DOHH2 (cell line): ENCODE measurements around the gene KNDC1.

Experiments
- CTCF ChIP-seq: fragments of 200-600 bp; sonication (generic); IDR thresholded peaks from one replicate; pipeline ENCODE4 v1.5.1; 2014; ENCODE audit warnings: antibody characterized with exemption, mild to moderate bottlenecking, low read depth, low read length; ENCODE audit not compliant: poor library complexity, severe bottlenecking
- EZH2phosphoT487 ChIP-seq: fragments of 200-600 bp; sonication (generic); IDR thresholded peaks from 2 replicates; pipeline ENCODE4 v1.6.1; 2017; ENCODE audit warnings: borderline replicate concordance, mild to moderate bottlenecking, antibody characterized with exemption, low read length, moderate library complexity, mixed read lengths

DNA sequence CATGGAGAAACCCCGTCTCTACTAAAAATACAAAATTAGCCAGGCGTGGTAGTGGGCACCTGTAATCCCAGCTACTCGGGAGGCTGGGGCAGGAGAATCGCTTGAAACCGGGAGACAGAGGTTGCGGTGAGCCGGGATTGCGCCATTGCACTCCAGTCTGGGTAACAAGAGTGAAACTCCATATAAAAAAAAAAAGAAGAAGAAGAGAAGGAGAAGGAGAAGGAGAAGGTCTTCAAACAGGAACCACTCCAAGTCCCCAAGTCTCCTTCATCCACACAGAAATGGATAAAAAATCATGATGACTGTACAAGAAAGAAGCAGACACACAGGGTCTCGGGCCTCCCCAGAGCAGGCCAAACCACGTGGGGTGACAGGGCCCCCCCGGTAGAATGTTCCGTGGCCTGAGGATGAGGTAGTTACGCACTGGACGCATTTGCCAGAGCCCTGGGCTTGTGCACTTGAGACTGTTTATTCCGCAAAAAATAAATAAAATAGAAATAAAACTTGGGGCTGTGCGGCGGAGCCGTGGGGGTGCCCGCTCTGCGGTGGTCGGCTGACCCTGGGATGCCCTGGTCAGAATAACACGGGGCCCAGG is 93.4 kb downstream of the KNDC1 start:
- no peak for TF ChIP-seq CTCF
- no peak for TF ChIP-seq EZH2phosphoT487
